GM19043 (cell line): ENCODE measurements around the gene SCIMP.
"Not testable (repeated sequence)": the region's sequence is repeated elsewhere in the genome, so short reads cannot be mapped to it uniquely, and the experiment has no call there.

ENCODE experiments used
- ATAC-seq: cut with Tn5 transposase; IDR thresholded peaks from one replicate; pipeline ENCODE4 v1.9.1; 2021; ENCODE audit warnings: low read depth; ENCODE audit not compliant: unreplicated experiment

The SCIMP gene

DNA sequence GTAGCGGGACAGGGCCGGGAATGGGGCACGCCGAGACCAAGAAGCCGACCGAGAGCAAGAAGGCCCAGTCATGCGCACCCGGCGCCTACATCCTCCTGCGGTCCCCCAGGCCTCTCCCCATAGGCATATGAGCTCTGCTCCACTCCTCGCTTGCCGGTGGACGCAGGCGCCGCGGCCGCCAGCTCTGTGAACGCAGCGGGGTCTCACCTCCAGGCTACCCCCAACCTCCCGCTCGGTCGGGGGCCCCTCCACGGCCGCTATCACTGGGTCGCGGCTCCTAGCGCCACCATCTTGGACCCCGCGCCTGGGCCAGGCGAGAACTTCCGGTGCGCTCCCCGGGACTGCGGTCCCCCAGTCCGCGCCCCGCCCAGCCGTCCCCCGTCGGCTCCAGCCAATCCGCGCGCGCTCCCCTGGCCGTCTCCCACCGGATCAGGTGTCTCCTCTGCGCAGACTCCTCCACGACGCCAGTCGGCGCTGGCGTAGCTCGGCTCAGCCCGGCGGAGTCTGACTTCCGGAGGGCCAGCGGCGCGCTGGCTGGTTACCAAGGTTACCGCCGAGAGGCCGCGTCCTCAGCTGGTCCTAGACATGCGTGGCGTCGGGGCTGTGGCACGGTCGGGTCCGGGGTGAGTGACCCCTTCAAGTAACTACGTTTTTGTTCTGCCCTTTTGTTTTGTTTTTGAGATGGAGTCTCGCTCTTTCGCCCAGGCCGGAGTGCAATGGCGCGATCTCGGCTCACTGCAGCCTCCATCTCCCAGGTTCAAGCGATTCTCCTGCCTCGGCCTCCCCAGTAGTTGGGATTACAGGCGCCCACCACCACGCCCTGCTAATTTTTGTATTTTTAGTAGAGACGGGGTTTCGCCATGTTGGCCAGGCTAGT is 42.9 kb downstream of the SCIMP start, which contains the start of gene ZNF594:
TSS of gene ZNF594 (minus strand) at position 328 of the 877 bp plus-strand sequence. CDS start 7,612 bp downstream, outside the sequence.
- peak; percentile 95 for ATAC-seq

DNA sequence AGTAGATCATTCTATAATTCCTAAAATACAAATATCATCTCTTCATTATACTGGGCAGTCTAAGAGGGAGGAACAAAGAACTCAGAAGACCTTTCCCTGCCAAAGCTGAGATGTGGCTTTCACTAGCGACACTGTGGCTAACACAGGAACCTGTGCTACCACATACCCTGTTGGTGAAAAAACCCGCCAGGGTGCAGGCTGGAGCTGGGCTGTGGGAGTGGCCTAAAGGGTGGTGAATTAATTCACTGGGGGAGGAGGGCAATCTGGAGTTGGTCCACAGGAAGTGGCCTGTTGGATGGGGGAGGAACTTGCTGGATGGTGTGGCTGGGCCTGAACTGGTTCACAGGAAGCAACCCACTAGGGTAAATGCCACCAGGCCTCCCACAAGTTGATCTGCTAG is 50.4 kb downstream of the SCIMP start:
- ATAC-seq, result no peak

DNA sequence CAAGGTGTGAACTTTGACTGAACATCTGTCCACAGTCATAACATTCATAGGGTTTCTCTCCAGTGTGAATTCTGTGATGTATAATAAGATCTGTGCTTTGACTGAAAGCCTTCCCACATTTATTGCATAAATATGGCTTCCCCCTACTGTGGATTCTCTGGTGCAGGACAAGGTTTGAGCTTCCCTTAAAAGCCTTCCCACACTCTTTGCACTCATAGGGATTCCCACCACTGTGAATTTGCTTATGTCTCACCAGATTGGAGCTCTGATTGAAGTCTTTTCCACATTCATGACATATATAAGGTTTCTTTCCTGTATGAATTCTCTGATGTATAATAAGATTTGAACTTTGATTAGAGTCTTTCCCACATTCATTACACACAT is 51.3 kb downstream of the SCIMP start:
- no peak for ATAC-seq

DNA sequence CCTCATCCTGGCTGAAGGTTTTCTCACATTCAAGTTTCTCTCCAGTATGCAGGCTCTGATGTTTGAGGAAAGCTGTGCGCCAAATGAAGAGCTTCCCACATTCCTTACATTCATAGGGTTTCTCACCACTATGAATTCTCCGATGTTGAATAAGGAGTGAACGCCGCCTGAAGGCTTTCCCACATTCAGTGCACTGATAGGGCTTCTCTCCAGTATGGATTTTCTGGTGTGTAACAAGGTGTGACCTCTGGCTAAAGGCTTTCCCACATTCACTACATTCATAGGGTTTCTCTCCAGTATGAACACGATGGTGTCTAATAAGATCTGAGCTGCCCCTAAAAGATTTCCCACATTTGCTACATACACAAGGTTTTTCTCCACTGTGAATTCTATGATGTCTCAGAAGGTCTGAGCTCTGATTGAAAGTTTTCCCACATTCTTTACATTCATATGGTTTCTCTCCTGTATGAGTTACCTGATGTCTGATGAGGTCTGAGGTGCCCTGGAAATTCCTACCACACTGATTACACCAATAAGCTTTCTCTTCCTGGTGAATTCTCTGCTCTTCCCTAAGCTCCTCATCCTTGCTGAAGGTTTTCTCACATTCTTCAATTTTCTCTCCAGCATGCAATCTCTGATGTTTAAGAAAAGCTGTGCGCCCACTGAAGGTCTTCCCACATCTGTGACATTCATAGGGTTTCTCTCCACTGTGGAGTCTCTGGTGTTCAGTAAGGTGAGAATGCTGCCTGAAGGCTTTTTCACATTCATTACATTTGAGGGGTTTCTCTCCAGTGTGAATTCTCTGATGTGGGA is 51.9 kb downstream of the SCIMP start:
- ATAC-seq, result no peak

DNA sequence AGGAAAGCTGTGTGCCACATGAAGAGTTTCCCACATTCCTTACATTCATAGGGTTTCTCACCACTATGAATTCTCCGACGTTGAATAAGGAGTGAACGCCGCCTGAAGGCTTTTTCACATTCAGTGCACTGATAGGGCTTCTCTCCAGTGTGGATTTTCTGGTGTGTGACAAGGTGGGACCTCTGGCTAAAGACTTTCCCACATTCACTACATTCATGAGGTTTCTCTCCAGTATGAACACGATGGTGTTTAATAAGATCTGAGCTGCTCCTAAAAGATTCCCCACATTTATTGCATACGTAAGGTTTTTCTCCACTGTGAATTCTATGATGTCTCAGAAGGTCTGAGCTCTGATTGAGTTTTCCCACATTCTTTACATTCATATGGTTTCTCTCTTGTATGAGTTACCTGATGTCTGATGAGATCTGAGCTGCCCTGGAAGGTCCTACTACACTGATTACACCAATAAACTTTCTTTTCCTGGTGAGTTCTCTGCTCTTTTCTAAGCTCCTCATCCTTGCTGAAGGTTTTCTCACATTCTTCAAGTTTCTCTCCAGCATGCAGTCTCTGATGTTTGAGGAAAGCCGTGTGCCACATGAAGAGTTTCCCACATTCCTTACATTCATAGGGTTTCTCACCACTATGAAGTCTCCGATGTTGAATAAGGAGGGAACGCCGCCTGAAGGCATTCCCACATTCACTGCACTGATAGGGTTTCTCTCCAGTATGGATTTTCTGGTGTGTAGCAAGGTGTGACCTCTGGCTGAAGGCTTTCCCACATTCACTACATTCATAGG is 53.0 kb downstream of the SCIMP start:
- no peak for ATAC-seq

DNA sequence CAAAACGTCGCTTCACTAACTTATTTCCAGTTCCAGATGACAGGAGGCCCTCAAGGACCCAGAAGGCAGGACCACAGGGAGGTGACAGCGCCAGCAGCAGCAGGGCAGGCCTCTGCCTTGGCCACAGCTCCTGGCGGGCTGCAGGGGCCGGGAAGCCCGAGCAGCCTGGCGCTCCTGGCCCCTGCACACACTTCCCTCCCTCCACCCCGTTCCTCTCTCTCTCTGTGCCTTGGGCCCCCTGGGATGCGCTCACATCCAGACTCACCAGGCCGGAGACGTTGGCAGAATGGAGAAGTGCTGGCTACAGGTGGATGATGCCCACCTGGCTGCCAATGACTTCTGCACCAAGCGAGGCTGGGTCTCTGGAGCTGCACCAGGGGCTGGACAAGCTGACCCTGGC is 55.7 kb downstream of the SCIMP start:
- no peak for ATAC-seq

DNA sequence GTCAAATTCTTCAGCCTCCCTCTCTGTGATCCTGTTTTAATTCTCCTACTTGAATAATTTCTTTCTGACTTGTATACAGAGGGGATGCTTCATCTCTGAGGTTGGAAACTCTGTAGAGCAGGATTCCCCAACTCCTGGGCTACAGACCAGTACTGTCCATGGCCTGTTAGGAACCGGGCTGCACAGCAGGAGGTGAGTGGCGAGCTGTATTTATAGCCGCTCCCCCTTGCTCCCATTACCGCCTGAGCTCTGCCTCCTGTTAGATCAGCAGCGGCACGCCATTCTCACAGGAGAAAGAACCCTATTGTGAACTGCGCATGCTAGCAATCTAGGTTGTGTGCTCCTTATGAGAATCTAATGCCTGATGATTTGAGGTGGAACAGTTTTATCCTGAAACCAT is 59.6 kb downstream of the SCIMP start:
- not testable (repeated sequence) for ATAC-seq

DNA sequence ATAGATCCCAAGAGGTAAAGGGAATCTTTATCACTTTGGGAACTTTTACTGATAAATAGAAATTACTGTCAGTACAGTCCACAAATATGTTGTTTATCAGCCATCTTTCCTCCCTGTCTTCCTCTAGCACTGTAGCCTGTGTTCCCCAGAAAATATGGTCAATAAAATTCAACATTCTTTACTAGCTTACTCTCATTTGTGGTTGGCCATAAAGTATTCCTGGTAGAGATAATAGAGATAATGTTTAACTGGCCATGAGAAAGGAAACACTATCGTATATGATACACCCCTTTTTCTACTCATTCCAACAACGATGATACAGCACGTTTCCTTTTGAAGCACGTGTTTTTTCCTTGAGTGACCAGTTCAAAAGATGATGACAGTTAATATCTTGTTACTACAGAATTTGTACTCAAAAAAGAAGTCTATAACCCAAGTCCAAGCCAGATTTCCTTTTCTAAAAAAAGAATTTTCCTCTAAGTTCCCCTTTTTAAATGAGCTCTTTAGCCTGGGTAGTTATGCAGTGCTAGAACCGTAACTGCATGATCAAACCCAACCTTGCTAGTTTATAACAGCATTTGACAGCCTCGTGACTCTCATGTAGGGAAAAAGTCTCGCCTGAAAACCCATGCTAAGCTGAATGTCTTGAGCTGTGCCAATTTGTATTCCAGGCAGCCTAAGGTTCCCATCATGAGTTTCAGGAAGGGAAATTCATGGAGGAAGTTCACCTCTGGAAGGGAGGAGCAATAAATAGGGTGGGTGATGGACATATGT is 68.7 kb downstream of the SCIMP start:
- ATAC-seq, result not testable (repeated sequence)

DNA sequence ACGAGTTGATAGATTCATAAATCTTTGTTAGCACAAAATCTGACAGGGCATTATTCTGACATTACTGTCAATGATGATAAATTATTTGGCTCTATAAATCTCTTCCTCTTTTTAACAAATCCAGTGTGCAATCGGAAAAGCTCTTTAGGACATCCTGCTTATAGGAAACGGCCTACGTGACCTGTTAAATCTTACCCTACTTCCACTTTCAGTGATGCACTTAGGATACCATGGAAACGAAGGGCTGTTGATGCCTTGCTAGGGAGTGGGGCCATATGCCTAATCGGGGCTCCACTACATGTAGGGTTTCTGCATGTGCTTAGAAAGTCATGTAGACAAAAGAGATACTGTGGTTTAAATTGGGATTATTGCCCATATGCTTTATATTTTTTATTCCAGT is 70.2 kb downstream of the SCIMP start:
- no peak for ATAC-seq

DNA sequence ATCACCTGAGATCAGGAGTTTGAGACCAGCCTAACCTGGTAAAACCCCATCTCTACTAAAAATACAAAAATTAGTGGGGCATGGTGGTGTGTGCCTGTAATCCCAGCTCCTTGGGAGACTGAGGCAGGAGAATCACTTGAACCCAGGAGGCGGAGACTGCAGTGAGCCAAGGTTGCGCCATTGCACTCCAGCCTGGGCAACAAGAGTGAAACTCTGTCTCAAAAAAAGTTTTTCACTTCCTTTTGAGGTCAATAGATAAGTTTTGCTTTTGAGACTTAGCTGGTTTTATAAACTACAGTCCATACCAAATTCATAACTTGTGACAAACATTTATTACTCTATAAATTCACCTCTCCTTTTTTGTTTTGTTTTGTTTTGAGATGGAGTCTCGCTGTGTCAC is 72.9 kb downstream of the SCIMP start:
- not testable (repeated sequence) for ATAC-seq

DNA sequence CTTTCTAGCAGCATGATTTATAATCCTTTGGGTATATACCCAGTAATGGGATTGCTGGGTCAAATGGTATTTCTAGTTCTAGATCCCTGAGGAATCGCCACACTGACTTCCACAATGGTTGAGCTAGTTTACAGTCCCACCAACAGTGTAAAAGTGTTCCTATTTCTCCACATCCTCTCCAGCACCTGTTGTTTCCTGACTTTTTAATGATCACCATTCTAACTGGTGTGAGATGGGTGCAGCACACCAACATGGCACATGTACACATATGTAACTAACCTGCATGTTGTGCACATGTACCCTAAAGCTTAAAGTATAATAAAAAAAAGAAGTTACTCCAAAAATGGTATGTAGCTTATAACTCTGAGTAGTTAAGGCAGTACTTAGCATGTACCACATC is 74.0 kb downstream of the SCIMP start:
- ATAC-seq, result not testable (repeated sequence)
